BE2C (cell line): ENCODE measurements around the gene PET117.
A peak's percentile ranks its signal among the peaks of the same experiment; 100 is the strongest.

Experiments used
- DNase-seq: peaks from one replicate; pipeline ENCODE4 v3.0.0-alpha.2; 2020
- H3K27me3 ChIP-seq: fragments of 250-450 bp; sonication (Bioruptor Pico); 2 replicates; pipeline ENCODE4 v1.5.1; 2020; ENCODE audit warnings: mild to moderate bottlenecking
- H3K36me3 ChIP-seq: fragments of 250-450 bp; sonication (Bioruptor Pico); 2 replicates; pipeline ENCODE4 v1.5.1; 2020; ENCODE audit warnings: mild to moderate bottlenecking
- H3K4me1 ChIP-seq: fragments of 250-450 bp; sonication (Bioruptor Pico); 2 replicates; pipeline ENCODE4 v1.5.1; 2020
- H3K4me3 ChIP-seq: 2 replicates; pipeline ENCODE4 v1.5.1; 2011; ENCODE audit warnings: low read depth, low read length
- H3K9me3 ChIP-seq: fragments of 250-450 bp; sonication (Bioruptor Pico); 2 replicates; pipeline ENCODE4 v1.5.1; 2020
- TF ChIP-seq, protein P1 (sequence below): IDR thresholded peaks from 2 replicates; pipeline ENCODE4 v1.5.1; 2012; ENCODE audit warnings: mild to moderate bottlenecking, low read depth, low read length

Gene PET117

DNA sequence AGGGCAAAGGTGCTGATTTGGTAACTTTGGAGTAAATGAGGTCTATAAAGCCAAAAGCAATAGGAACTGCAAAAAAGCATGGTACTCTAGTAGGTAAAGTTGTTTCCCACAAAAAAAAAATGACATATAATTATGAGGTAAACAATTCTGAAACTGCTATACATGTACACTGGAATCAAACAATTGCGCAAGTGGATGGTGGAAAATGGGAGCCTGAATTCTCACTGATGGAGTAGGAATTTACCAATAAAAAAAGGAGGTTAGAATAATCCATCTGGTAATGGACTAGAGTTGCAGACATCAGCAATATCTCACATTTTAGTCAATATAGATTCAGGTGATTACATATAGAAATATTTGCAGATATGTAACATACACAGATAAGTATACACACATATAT, 5.0 kb upstream of the PET117 start:
- Histone ChIP-seq H3K36me3 (no peaks in the 10 kb centered on the region), H3K4me1 (no peaks in the 10 kb centered on the region), H3K4me3 (no peak overlapping the region), H3K9me3 (no peaks in the 10 kb centered on the region), H3K27me3 (no peaks in the 10 kb centered on the region)
- TF ChIP-seq, protein P1, sequence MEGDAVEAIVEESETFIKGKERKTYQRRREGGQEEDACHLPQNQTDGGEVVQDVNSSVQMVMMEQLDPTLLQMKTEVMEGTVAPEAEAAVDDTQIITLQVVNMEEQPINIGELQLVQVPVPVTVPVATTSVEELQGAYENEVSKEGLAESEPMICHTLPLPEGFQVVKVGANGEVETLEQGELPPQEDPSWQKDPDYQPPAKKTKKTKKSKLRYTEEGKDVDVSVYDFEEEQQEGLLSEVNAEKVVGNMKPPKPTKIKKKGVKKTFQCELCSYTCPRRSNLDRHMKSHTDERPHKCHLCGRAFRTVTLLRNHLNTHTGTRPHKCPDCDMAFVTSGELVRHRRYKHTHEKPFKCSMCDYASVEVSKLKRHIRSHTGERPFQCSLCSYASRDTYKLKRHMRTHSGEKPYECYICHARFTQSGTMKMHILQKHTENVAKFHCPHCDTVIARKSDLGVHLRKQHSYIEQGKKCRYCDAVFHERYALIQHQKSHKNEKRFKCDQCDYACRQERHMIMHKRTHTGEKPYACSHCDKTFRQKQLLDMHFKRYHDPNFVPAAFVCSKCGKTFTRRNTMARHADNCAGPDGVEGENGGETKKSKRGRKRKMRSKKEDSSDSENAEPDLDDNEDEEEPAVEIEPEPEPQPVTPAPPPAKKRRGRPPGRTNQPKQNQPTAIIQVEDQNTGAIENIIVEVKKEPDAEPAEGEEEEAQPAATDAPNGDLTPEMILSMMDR = no peak
- no peak for DNase-seq

DNA sequence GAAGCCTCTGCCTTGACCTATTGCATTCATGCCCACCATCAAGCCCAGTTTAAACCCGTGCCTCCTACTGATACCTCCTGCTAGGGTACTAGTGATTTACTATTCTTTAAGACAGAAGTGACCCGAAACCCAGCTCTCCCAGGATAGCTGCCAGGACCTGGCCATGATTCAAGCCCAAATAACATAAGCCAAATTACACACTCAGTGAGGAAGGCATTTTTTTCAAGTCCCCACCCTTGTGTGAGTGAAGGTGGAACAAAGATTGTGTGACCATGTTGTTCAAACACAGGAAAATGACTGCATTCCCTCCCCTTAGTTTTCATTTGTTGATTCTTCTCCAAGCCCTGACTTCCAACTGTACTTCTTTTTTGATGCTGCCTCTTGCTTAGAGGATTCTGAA, 3.7 kb upstream of the PET117 start:
- no peak for DNase-seq
- H3K27me3 ChIP-seq = no peaks in the 10 kb centered on the region
- H3K36me3 ChIP-seq = peaks cover 4% of the 10 kb centered on the region; the same call in 1 of the 2 replicates
- TF ChIP-seq, protein P1 = no peak
- H3K9me3 ChIP-seq = no peaks in the 10 kb centered on the region
- no peak overlapping the region for H3K4me3 ChIP-seq
- 0 out of 2 replicates have a peak, but pooled peaks cover 3% of the 10 kb centered on the region for H3K4me1 ChIP-seq

- no peaks in the 10 kb centered on the region for H3K9me3 ChIP-seq
- H3K36me3 ChIP-seq = peaks cover 14% of the 10 kb centered on the region
- H3K4me1 ChIP-seq = 0 out of 2 replicates have a peak, but pooled peaks cover 3% of the 10 kb centered on the region
- no peaks in the 10 kb centered on the region for H3K27me3 ChIP-seq
- peak overlapping the region; percentile 97 for H3K4me3 ChIP-seq
- TF ChIP-seq, protein P1 = no peak
- DNase-seq = no peak
Observed at GRCh38 chr20:18138266-18138582, 561 bp downstream of the PET117 start.

- Histone ChIP-seq H3K36me3 (peaks cover 14% of the 10 kb centered on the region), H3K4me1 (0 out of 2 replicates have a peak, but pooled peaks cover 3% of the 10 kb centered on the region), H3K27me3 (no peaks in the 10 kb centered on the region), H3K4me3 (peak overlapping the region; percentile 97), H3K9me3 (no peaks in the 10 kb centered on the region)
- TF ChIP-seq, protein P1 = no peak
- no peak for DNase-seq
Observed at GRCh38 chr20:18138639-18139583, 1.2 kb downstream of the PET117 start.

DNA sequence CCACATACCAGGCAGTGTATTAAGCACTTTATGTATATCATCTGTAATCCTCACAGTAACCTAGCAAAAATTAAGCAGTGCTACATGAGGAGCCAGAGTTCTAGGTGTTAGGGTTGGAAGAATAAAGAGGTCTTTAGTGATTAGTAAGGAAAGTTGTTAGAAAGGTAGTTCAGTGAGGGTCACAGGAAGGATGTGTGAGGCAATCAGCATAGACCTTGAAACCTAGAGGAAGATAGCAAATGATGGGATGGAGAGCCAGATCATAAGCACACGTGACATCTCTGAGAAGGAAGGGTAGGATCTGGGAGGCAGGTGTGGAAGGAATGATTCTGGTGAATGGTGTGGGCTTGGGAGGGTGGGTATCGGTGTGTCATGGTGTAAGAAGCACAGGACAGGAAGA, 2.2 kb downstream of the PET117 start:
- Histone ChIP-seq H3K4me3 (no peak overlapping the region), H3K9me3 (no peaks in the 10 kb centered on the region), H3K27me3 (no peaks in the 10 kb centered on the region), H3K36me3 (peaks cover 14% of the 10 kb centered on the region), H3K4me1 (0 out of 2 replicates have a peak, but pooled peaks cover 3% of the 10 kb centered on the region)
- TF ChIP-seq, protein P1 = no peak
- DNase-seq = no peak

DNA sequence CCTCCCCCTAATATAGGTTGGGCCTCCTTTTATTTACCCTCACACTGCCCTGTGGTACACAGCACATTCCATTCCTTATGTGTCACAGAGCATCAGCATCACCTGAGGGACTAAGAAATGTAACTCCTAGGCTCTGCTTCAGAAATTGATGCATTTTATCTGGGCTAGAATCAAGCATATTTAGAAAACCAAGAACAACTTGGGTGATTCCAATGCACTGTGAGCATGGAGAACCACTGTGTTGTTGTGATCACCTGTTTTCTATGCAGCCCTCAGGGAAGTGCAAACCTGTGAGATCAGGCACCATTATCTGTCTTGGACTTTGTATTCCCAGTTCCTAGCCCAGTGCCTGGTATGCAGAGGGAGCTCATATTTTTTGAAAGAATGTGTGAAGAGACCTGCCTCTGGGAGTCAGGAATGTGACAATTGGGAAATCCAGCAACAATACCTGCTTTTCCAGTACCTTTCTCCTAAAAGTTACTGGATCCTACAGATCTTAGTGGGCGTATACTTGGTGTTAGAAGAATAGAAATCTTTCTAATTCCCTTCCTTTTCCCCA, 7.0 kb downstream of the PET117 start:
- TF ChIP-seq, protein P1 = no peak
- no peaks in the 10 kb centered on the region for H3K27me3 ChIP-seq
- H3K4me1 ChIP-seq = no peaks in the 10 kb centered on the region
- no peaks in the 10 kb centered on the region for H3K9me3 ChIP-seq
- no peak for DNase-seq
- H3K36me3 ChIP-seq = peaks cover 24% of the 10 kb centered on the region
- H3K4me3 ChIP-seq = no peak overlapping the region
